ENCODE measurements around the gene TOMM34. TPM values are rescaled to one million over a fixed set of nuclear protein-coding genes. Genes with fewer than 3 reads are reported as not detected.

Gene TOMM34, protein sequence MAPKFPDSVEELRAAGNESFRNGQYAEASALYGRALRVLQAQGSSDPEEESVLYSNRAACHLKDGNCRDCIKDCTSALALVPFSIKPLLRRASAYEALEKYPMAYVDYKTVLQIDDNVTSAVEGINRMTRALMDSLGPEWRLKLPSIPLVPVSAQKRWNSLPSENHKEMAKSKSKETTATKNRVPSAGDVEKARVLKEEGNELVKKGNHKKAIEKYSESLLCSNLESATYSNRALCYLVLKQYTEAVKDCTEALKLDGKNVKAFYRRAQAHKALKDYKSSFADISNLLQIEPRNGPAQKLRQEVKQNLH
- polyA plus RNA-seq (2011; rRNA removed) (31.8 and 38.7 TPM in 2 replicates), polyA minus RNA-seq (2011; rRNA and poly(A)+ RNA removed) (15.5 and 16.0 TPM in 2 replicates)

GRCh38 chr20:44960103-44960852, at the start of gene TOMM34:
TOMM34 (minus strand) TSS chr20:44960397; CDS start chr20:44960333, 64 bp downstream.
- ChIA-PET POLR2A (interaction anchor here (0.6 to 1.4 kb wide), 2 partner anchors 14 to 50 kb away, joined by 3 to 4 read pairs; partner anchors contain the start of gene PABPC1L), CTCF (interaction anchor here (0.9 to 1.7 kb wide), 6 partner anchors 8 to 811 kb away, joined by 3 to 5 read pairs (median 4); no protein-coding TSS in a partner anchor)
- TF ChIP-seq, protein P1, sequence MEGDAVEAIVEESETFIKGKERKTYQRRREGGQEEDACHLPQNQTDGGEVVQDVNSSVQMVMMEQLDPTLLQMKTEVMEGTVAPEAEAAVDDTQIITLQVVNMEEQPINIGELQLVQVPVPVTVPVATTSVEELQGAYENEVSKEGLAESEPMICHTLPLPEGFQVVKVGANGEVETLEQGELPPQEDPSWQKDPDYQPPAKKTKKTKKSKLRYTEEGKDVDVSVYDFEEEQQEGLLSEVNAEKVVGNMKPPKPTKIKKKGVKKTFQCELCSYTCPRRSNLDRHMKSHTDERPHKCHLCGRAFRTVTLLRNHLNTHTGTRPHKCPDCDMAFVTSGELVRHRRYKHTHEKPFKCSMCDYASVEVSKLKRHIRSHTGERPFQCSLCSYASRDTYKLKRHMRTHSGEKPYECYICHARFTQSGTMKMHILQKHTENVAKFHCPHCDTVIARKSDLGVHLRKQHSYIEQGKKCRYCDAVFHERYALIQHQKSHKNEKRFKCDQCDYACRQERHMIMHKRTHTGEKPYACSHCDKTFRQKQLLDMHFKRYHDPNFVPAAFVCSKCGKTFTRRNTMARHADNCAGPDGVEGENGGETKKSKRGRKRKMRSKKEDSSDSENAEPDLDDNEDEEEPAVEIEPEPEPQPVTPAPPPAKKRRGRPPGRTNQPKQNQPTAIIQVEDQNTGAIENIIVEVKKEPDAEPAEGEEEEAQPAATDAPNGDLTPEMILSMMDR (IDR thresholded peaks at IDR 0.05; ENCODE audit: low read depth, low read length): no peak
- Histone ChIP-seq H3K4me3 (ENCODE audit: low read depth, low read length) (peak within 1 kb of the TSS; percentile 78), H3K27me3 (ENCODE audit: control insufficient read depth, insufficient read depth, low read length) (no peaks in the 10 kb centered on the region), H3K27ac (ENCODE audit: low read depth, low read length) (peak within 1 kb of the TSS; percentile 69), H3K9me3 (ENCODE audit: control insufficient read depth, insufficient read depth, low read length) (no peaks in the 10 kb centered on the region)
- peak; percentile 60 for DNase-seq (ENCODE audit: low read depth, low spot score)

GRCh38 chr20:45008521-45009049, 48.4 kb upstream of the TOMM34 start:
- TF ChIP-seq, protein P1 (IDR thresholded peaks at IDR 0.05; ENCODE audit: low read depth, low read length): no peak
- H3K4me3 ChIP-seq (ENCODE audit: low read depth, low read length): no peak overlapping the region
- no peaks in the 10 kb centered on the region for H3K27me3 ChIP-seq (ENCODE audit: control insufficient read depth, insufficient read depth, low read length)
- ChIA-PET POLR2A (no interaction called here), CTCF (interaction anchor here (0.8 kb wide), 1 partner anchor 87 kb away, joined by 3 read pairs; no protein-coding TSS in a partner anchor)
- H3K9me3 ChIP-seq (ENCODE audit: control insufficient read depth, insufficient read depth, low read length): no peaks in the 10 kb centered on the region
- no peak overlapping the region for H3K27ac ChIP-seq (ENCODE audit: low read depth, low read length)
- no peak for DNase-seq (ENCODE audit: low read depth, low spot score)

GRCh38 chr20:44997668-44998067, 37.5 kb upstream of the TOMM34 start:
- ChIA-PET CTCF (interaction anchor here (1.5 to 3.2 kb wide), 4 partner anchors 14 to 99 kb away, joined by 5 to 10 read pairs (median 8); no protein-coding TSS in a partner anchor), POLR2A (no interaction called here)
- H3K4me3 ChIP-seq (ENCODE audit: low read depth, low read length): no peak overlapping the region
- H3K27ac ChIP-seq (ENCODE audit: low read depth, low read length): no peak overlapping the region
- H3K9me3 ChIP-seq (ENCODE audit: control insufficient read depth, insufficient read depth, low read length): no peaks in the 10 kb centered on the region
- no peak for DNase-seq (ENCODE audit: low read depth, low spot score)
- TF ChIP-seq, protein P1 (IDR thresholded peaks at IDR 0.05; ENCODE audit: low read depth, low read length): no peak
- no peaks in the 10 kb centered on the region for H3K27me3 ChIP-seq (ENCODE audit: control insufficient read depth, insufficient read depth, low read length)

DNA sequence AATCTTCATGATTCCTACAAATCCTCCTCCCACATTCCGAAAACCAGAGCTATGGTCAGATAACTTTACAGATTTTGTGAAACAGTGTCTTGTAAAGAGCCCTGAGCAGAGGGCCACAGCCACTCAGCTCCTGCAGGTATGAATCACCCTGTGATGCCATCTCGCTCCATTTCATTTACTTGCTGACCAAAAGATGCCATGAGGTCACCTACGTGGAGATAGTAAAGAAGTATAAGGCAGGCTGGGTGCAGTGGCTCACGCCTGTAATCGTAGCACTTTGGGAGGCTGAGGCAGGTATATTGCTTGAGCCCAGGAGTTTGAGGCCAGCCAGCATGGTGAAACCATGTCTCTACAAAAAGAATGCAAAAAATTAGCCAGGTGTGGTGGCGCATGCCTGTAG, 37.0 kb upstream of the TOMM34 start:
- CTCF ChIA-PET: interaction anchor here (1.7 to 3.2 kb wide), 2 partner anchors 15 to 47 kb away, joined by 7 to 9 read pairs; no protein-coding TSS in a partner anchor

More for the DNA sequence above, 37.0 kb upstream of the TOMM34 start:
- Histone ChIP-seq H3K4me3 (ENCODE audit: low read depth, low read length) (no peak overlapping the region), H3K27ac (ENCODE audit: low read depth, low read length) (no peak overlapping the region), H3K9me3 (ENCODE audit: control insufficient read depth, insufficient read depth, low read length) (no peaks in the 10 kb centered on the region), H3K27me3 (ENCODE audit: control insufficient read depth, insufficient read depth, low read length) (no peaks in the 10 kb centered on the region)
- POLR2A ChIA-PET: no interaction called here
- DNase-seq (ENCODE audit: low read depth, low spot score): no peak
- TF ChIP-seq, protein P1 (IDR thresholded peaks at IDR 0.05; ENCODE audit: low read depth, low read length): no peak

Measured in AG04450 (cell line).